Loucy (cell line): Measurements from ENCODE around the gene TMEM150B.

Source experiments
- H2AFZ ChIP-seq: fragments of 200-600 bp; sonication (generic); 2 replicates; pipeline ENCODE4 v1.6.0; 2016; ENCODE audit warnings: antibody characterized with exemption, mild to moderate bottlenecking, low read length, moderate library complexity
- H3F3A ChIP-seq: fragments of 200-600 bp; 2 replicates; pipeline ENCODE4 v1.6.0; 2016; ENCODE audit warnings: antibody characterized with exemption, low read depth, mild to moderate bottlenecking
- H3K27me3 ChIP-seq: fragments of 200-600 bp; sonication (generic); 2 replicates; pipeline ENCODE4 v1.6.1; 2014; ENCODE audit warnings: low read length, mild to moderate bottlenecking; ENCODE audit not compliant: insufficient read depth, poor library complexity, severe bottlenecking
- H3K36me3 ChIP-seq: fragments of 200-600 bp; sonication (generic); 2 replicates; pipeline ENCODE4 v1.6.1; 2016; ENCODE audit warnings: low read length; ENCODE audit not compliant: insufficient read depth
- H3K4me1 ChIP-seq: fragments of 200-600 bp; sonication (generic); 2 replicates; pipeline ENCODE4 v1.5.1; 2014; ENCODE audit warnings: low read length, mild to moderate bottlenecking; ENCODE audit not compliant: insufficient read depth, poor library complexity, severe bottlenecking
- H3K4me2 ChIP-seq: fragments of 200-600 bp; sonication (generic); 2 replicates; pipeline ENCODE4 v1.6.0; 2014; ENCODE audit warnings: antibody characterized with exemption, low read length, low read depth, mild to moderate bottlenecking; ENCODE audit not compliant: poor library complexity, severe bottlenecking
- H3K4me3 ChIP-seq: fragments of 200-600 bp; sonication (generic); 2 replicates; pipeline ENCODE4 v1.5.1; 2014; ENCODE audit warnings: low read length, mild to moderate bottlenecking, mixed read lengths; ENCODE audit not compliant: poor library complexity, severe bottlenecking
- H3K79me2 ChIP-seq: fragments of 200-600 bp; sonication (generic); 2 replicates; pipeline ENCODE4 v1.6.1; 2014; ENCODE audit warnings: low read length; ENCODE audit not compliant: insufficient read depth
- H3K9ac ChIP-seq: fragments of 200-600 bp; sonication (generic); 2 replicates; pipeline ENCODE4 v1.6.0; 2014; ENCODE audit warnings: mild to moderate bottlenecking, low read depth, low read length, moderate library complexity; ENCODE audit not compliant: poor library complexity, severe bottlenecking
- H3K9me2 ChIP-seq: fragments of 200-600 bp; sonication (generic); replicated peaks from 2 replicates; pipeline ENCODE4 v1.6.1; 2016; ENCODE audit warnings: low read depth, low read length, mixed read lengths
- H3K9me3 ChIP-seq: fragments of 200-600 bp; sonication (generic); 2 replicates; pipeline ENCODE4 v1.6.1; 2014; ENCODE audit warnings: mild to moderate bottlenecking, antibody characterized with exemption, low read length, low read depth; ENCODE audit not compliant: insufficient read depth
- H4K20me1 ChIP-seq: fragments of 200-600 bp; sonication (generic); 2 replicates; pipeline ENCODE4 v1.6.0; 2014; ENCODE audit warnings: antibody characterized with exemption, low read length, mild to moderate bottlenecking; ENCODE audit not compliant: insufficient read depth, poor library complexity, severe bottlenecking
- CTCF ChIP-seq: fragments of 200-600 bp; sonication (generic); conservative IDR thresholded peaks from 2 replicates; pipeline ENCODE4 v1.5.1; 2014; ENCODE audit warnings: mild to moderate bottlenecking, antibody characterized with exemption, low read length
- EZH2phosphoT487 ChIP-seq: fragments of 200-600 bp; IDR thresholded peaks from 2 replicates; pipeline ENCODE4 v1.6.1; 2018; ENCODE audit warnings: antibody characterized with exemption, mild to moderate bottlenecking, moderate library complexity, borderline replicate concordance

The TMEM150B gene

GRCh38 chr19:55352040-55352439 is 26.9 kb upstream of the TMEM150B start:
- Histone ChIP-seq H4K20me1 (no peaks in the 10 kb centered on the region), H3K4me1 (no peaks in the 10 kb centered on the region)
- no peak for TF ChIP-seq EZH2phosphoT487
- no peak for TF ChIP-seq CTCF

GRCh38 chr19:55350620-55351315 is 25.6 kb upstream of the TMEM150B start:
- H3K36me3 ChIP-seq = no peaks in the 10 kb centered on the region
- H3F3A ChIP-seq = no peaks in the 10 kb centered on the region
- no peak overlapping the region for H3K9ac ChIP-seq
- no peaks in the 10 kb centered on the region for H3K79me2 ChIP-seq
- TF ChIP-seq CTCF (no peak), EZH2phosphoT487 (no peak)
- no peak overlapping the region for H2AFZ ChIP-seq
- no peaks in the 10 kb centered on the region for H3K27me3 ChIP-seq
- no peaks in the 10 kb centered on the region for H3K4me1 ChIP-seq
- H3K9me2 ChIP-seq = no peaks in the 10 kb centered on the region
- no peak overlapping the region for H3K4me2 ChIP-seq
- no peaks in the 10 kb centered on the region for H3K9me3 ChIP-seq
- H3K4me3 ChIP-seq = no peak overlapping the region
- H4K20me1 ChIP-seq = no peaks in the 10 kb centered on the region

More at GRCh38 chr19:55352040-55352439, 26.9 kb upstream of the TMEM150B start:
- no peak overlapping the region for H3K4me2 ChIP-seq
- H3K9me2 ChIP-seq = no peaks in the 10 kb centered on the region
- no peak overlapping the region for H2AFZ ChIP-seq
- no peaks in the 10 kb centered on the region for H3K79me2 ChIP-seq
- no peaks in the 10 kb centered on the region for H3K9me3 ChIP-seq
- H3F3A ChIP-seq = no peaks in the 10 kb centered on the region
- H3K27me3 ChIP-seq = no peaks in the 10 kb centered on the region
- H3K4me3 ChIP-seq = no peak overlapping the region
- H3K36me3 ChIP-seq = no peaks in the 10 kb centered on the region
- no peak overlapping the region for H3K9ac ChIP-seq

GRCh38 chr19:55348317-55349034 is 23.3 kb upstream of the TMEM150B start:
- Histone ChIP-seq H2AFZ (no peak overlapping the region), H3K79me2 (no peaks in the 10 kb centered on the region), H3K4me1 (no peaks in the 10 kb centered on the region), H3F3A (no peaks in the 10 kb centered on the region), H3K4me2 (no peak overlapping the region), H3K9ac (no peak overlapping the region), H3K4me3 (no peak overlapping the region), H3K9me3 (no peaks in the 10 kb centered on the region), H3K27me3 (no peaks in the 10 kb centered on the region), H3K36me3 (no peaks in the 10 kb centered on the region), H4K20me1 (no peaks in the 10 kb centered on the region), H3K9me2 (no peaks in the 10 kb centered on the region)
- TF ChIP-seq EZH2phosphoT487 = no peak
- no peak for TF ChIP-seq CTCF
